DOHH2 (cell line): ENCODE data around the gene STT3A.

Source experiments
- EZH2phosphoT487 ChIP-seq: fragments of 200-600 bp; sonication (generic); IDR thresholded peaks from 2 replicates; pipeline ENCODE4 v1.6.1; 2017; ENCODE audit warnings: borderline replicate concordance, mild to moderate bottlenecking, antibody characterized with exemption, low read length, moderate library complexity, mixed read lengths
- TF ChIP-seq, protein P1 (sequence below): fragments of 200-600 bp; sonication (generic); IDR thresholded peaks from one replicate; pipeline ENCODE4 v1.5.1; 2014; ENCODE audit warnings: antibody characterized with exemption, mild to moderate bottlenecking, low read depth, low read length; ENCODE audit not compliant: poor library complexity, severe bottlenecking

DNA sequence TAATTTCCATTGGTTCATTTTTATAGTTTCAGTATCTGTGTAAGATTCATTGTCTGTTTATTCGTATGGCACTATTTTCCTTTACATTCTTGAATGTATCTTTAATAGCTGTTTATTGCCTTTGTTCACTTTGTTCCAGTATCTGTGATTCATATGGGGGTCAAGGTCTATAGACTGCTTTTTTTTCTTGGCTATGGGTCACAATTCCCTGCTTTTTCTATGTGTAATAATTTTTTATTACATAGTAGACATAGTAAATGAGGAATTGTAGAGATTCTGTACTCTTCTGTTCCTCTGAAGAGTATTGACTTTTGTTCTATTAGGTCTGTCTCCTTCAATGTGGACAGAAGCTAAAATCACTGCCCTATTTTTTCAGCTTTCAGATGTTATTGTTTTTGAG lies 77.5 kb downstream of the STT3A start:
- no peak for TF ChIP-seq EZH2phosphoT487
- TF ChIP-seq, protein P1, sequence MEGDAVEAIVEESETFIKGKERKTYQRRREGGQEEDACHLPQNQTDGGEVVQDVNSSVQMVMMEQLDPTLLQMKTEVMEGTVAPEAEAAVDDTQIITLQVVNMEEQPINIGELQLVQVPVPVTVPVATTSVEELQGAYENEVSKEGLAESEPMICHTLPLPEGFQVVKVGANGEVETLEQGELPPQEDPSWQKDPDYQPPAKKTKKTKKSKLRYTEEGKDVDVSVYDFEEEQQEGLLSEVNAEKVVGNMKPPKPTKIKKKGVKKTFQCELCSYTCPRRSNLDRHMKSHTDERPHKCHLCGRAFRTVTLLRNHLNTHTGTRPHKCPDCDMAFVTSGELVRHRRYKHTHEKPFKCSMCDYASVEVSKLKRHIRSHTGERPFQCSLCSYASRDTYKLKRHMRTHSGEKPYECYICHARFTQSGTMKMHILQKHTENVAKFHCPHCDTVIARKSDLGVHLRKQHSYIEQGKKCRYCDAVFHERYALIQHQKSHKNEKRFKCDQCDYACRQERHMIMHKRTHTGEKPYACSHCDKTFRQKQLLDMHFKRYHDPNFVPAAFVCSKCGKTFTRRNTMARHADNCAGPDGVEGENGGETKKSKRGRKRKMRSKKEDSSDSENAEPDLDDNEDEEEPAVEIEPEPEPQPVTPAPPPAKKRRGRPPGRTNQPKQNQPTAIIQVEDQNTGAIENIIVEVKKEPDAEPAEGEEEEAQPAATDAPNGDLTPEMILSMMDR = no peak
